HL-60 (cell line): ENCODE data around the gene GALNT4.

Experiments
- DNase-seq, 2 experiments: peaks; one replicate each; pipeline ENCODE4 v3.0.0-alpha.2; 2010 to 2020; ENCODE audit warnings: low read depth in 1 of 2, low spot score in 1 of 2
- H3K27ac ChIP-seq: fragments of 250-450 bp; sonication (Bioruptor Pico); replicated peaks from 2 replicates; pipeline ENCODE4 v1.5.1; 2020; ENCODE audit warnings: mild to moderate bottlenecking, moderate library complexity
- H3K27me3 ChIP-seq: fragments of 250-450 bp; sonication (Bioruptor Pico); 2 replicates; pipeline ENCODE4 v1.5.1; 2021; ENCODE audit warnings: mild to moderate bottlenecking, moderate library complexity; ENCODE audit not compliant: insufficient read depth, poor library complexity, severe bottlenecking
- H3K4me3 ChIP-seq: replicated peaks from 2 replicates; pipeline ENCODE4 v1.5.1; 2011; ENCODE audit warnings: mild to moderate bottlenecking, control low read depth, low read length; ENCODE audit not compliant: insufficient read depth
- GABPA ChIP-seq: IDR thresholded peaks from 2 replicates; pipeline ENCODE4 v1.6.1; 2012; ENCODE audit warnings: low read depth
- POLR2AphosphoS5 ChIP-seq: IDR thresholded peaks from 2 replicates; pipeline ENCODE4 v1.6.1; 2012; ENCODE audit warnings: low read depth
- SPI1 ChIP-seq: IDR thresholded peaks from 2 replicates; pipeline ENCODE4 v1.6.1; 2012; ENCODE audit warnings: low read depth, mild to moderate bottlenecking, borderline replicate concordance
- TF ChIP-seq, protein P1 (sequence below): IDR thresholded peaks from 2 replicates; pipeline ENCODE4 v1.6.1; 2012; ENCODE audit warnings: low read depth; ENCODE audit not compliant: insufficient replicate concordance
- TF ChIP-seq, protein P2 (sequence below): IDR thresholded peaks from one replicate; pipeline ENCODE4 v1.5.1; 2011; ENCODE audit warnings: low read length, control low read depth, inconsistent platforms; ENCODE audit not compliant: insufficient read depth

GALNT4 gene

DNA sequence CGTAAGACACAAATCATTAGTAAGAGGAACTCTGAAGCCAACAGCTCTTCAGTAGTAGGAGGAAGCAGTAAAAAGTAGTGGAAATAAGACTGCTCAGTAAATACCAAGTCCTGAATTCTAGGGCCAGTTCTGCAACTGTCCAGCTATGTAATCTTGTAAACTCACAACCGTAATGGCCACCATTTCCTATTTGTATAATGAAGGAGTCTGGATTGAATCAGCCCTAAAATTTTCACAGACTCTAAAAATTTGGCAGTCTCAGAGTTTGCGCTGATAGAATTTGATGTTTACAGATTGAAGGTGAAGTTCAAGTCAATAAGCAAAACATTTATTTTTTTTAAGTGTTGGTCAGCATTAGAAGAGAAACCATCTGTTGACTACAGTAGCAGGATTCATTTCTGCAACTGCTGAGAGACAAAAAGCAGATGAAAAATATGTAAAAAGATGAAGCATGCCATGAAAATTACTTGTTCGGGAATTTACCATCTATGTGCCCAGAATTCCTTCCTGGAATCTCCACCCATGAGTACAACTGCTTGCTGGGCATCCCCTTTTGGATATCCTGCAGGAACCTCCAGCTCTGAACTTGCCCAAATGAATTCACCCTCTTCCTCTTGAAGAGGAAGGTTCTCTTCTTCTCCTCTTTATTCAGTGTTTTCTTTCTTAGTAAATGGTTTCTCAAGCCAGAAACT, 47.5 kb downstream of the GALNT4 start:
- no peaks in the 10 kb centered on the region for H3K27me3 ChIP-seq
- H3K4me3 ChIP-seq: no peak overlapping the region
- no peak overlapping the region for H3K27ac ChIP-seq
- DNase-seq: no peak
- TF ChIP-seq, protein P1, sequence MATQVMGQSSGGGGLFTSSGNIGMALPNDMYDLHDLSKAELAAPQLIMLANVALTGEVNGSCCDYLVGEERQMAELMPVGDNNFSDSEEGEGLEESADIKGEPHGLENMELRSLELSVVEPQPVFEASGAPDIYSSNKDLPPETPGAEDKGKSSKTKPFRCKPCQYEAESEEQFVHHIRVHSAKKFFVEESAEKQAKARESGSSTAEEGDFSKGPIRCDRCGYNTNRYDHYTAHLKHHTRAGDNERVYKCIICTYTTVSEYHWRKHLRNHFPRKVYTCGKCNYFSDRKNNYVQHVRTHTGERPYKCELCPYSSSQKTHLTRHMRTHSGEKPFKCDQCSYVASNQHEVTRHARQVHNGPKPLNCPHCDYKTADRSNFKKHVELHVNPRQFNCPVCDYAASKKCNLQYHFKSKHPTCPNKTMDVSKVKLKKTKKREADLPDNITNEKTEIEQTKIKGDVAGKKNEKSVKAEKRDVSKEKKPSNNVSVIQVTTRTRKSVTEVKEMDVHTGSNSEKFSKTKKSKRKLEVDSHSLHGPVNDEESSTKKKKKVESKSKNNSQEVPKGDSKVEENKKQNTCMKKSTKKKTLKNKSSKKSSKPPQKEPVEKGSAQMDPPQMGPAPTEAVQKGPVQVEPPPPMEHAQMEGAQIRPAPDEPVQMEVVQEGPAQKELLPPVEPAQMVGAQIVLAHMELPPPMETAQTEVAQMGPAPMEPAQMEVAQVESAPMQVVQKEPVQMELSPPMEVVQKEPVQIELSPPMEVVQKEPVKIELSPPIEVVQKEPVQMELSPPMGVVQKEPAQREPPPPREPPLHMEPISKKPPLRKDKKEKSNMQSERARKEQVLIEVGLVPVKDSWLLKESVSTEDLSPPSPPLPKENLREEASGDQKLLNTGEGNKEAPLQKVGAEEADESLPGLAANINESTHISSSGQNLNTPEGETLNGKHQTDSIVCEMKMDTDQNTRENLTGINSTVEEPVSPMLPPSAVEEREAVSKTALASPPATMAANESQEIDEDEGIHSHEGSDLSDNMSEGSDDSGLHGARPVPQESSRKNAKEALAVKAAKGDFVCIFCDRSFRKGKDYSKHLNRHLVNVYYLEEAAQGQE: no peak
- TF ChIP-seq GABPA (no peak), POLR2AphosphoS5 (no peak), SPI1 (no peak)
- TF ChIP-seq, protein P2, sequence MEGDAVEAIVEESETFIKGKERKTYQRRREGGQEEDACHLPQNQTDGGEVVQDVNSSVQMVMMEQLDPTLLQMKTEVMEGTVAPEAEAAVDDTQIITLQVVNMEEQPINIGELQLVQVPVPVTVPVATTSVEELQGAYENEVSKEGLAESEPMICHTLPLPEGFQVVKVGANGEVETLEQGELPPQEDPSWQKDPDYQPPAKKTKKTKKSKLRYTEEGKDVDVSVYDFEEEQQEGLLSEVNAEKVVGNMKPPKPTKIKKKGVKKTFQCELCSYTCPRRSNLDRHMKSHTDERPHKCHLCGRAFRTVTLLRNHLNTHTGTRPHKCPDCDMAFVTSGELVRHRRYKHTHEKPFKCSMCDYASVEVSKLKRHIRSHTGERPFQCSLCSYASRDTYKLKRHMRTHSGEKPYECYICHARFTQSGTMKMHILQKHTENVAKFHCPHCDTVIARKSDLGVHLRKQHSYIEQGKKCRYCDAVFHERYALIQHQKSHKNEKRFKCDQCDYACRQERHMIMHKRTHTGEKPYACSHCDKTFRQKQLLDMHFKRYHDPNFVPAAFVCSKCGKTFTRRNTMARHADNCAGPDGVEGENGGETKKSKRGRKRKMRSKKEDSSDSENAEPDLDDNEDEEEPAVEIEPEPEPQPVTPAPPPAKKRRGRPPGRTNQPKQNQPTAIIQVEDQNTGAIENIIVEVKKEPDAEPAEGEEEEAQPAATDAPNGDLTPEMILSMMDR: no peak

DNA sequence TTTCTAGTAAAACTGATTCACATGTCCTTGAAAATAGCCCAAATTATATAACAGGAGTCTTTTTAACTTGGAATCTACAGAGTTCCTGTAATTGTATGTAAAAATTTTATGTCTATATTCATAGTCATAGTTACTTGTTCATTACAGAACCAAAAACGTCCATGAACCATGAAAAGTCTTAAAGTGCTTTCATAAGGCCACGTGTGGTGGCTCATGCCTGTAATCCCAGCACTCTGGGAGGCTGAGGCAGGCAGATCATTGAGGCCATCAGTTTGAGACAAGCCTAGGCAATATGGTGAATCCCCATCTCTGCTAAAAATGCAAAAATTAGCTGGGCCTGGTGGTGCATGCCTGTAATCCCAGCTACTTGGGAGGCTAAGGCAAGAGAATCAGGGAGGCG, 48.4 kb downstream of the GALNT4 start:
- DNase-seq: no peak
- H3K4me3 ChIP-seq: no peak overlapping the region
- H3K27me3 ChIP-seq: no peaks in the 10 kb centered on the region
- H3K27ac ChIP-seq: no peak overlapping the region
- TF ChIP-seq, protein P2: no peak
- TF ChIP-seq SPI1: no peak
- no peak for TF ChIP-seq POLR2AphosphoS5
- TF ChIP-seq, protein P1: no peak
- TF ChIP-seq GABPA: no peak

DNA sequence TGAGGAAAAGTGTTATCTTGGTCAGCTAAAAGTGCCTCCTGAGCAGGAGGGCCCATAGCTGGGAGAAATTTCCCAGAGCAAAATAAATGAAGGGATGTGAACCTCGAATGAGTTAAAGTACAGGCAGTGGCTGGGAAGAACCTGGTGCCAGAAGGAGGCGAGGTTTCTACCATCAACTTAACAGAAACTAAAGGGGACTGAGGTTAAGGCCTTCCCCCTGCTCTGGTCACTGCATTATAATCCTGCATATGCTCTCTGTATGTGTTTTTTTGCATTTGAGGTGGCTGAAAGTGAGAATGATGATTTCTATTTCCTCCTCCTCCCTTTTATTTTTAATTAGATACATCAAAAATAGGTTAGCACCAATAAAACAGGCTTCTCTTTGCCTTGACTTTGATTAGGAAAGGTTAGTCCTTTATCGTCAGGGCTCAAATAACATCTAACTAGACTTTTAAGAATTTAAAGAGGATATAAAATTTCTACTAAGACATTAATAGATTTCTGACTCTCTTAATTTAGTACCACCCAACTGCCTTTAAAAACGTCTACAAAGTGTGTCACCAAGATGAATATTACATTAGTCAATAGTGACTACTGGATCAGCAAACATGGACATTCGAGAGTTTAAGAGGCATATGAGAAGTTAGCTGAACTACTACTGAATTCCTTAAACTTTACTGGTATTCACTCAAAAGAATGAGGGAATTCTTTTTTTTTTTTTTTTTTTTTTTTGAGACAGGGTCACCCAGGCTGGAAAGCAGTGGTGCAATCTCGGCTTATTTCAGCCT, 49.2 kb downstream of the GALNT4 start:
- no peaks in the 10 kb centered on the region for H3K27me3 ChIP-seq
- DNase-seq: no peak
- no peak overlapping the region for H3K27ac ChIP-seq
- no peak for TF ChIP-seq POLR2AphosphoS5
- TF ChIP-seq, protein P1: no peak
- TF ChIP-seq, protein P2: no peak
- no peak for TF ChIP-seq SPI1
- TF ChIP-seq GABPA: no peak
- H3K4me3 ChIP-seq: no peak overlapping the region
